B cell (primary cell): ENCODE measurements around the gene KCNC1.

Experiments used
- CTCF ChIP-seq: fragments of 200-600 bp; IDR thresholded peaks from one replicate; pipeline ENCODE4 v1.8.0; 2022; ENCODE audit warnings: antibody characterized with exemption, mild to moderate bottlenecking
- EZH2 ChIP-seq: IDR thresholded peaks from 2 replicates; pipeline ENCODE4 v1.6.1; 2012; ENCODE audit warnings: borderline replicate concordance, low read depth, mild to moderate bottlenecking, moderate library complexity, low read length; ENCODE audit not compliant: insufficient read depth, poor library complexity, severe bottlenecking

- TF ChIP-seq CTCF (no peak), EZH2 (no peak)
These were observed 31.4 kb downstream of the KCNC1 start for GRCh38 chr11:17766073-17766359.
